Endothelial cell of umbilical vein (primary cell): Measurements from ENCODE around the gene FERMT2. TPM values are rescaled to one million over a fixed set of nuclear protein-coding genes. Genes with fewer than 3 reads are reported as not detected.

Experiments used
- BruUV-seq: library from RNA; stranded (reverse); fragments of 400-500 nt; replicated peaks from 2 replicates; lab custom pipeline; 2021; lab: Mats Ljungman, UMichigan
- CTCF ChIA-PET: fragments of 300-600, 350-600 bp; sonication (Branson Sonifier 250); formaldehyde crosslinking; loops from one replicate; lab custom pipeline; 2021; ENCODE audit warnings: antibody characterized with exemption, inconsistent platforms; lab: Charles Lee
- POLR2A ChIA-PET: fragments of 300-600, 350-600 bp; sonication (Branson Sonifier 250); formaldehyde crosslinking; loops from one replicate; lab custom pipeline; 2021; ENCODE audit warnings: antibody characterized with exemption, inconsistent platforms; lab: Charles Lee
- DNase-seq: peaks from one replicate; pipeline ENCODE4 v3.0.0-alpha.2; 2011; ENCODE audit warnings: low read depth, low spot score
- FAIRE-seq: peaks from 2 replicates; lab custom pipeline; 2011; peaks lifted over from hg19 to GRCh38; lab: Jason Lieb, UNC
- H2AFZ ChIP-seq: 2 replicates; pipeline ENCODE4 v1.6.0; 2012; ENCODE audit warnings: low read depth, low read length, control low read depth, inconsistent platforms
- H3K27ac ChIP-seq: 2 replicates; pipeline ENCODE4 v1.5.1; 2011; ENCODE audit warnings: low read depth, mild to moderate bottlenecking, control low read depth, low read length, moderate library complexity; ENCODE audit not compliant: insufficient read depth
- H3K27me3 ChIP-seq, 2 experiments: 2 replicates each; pipeline versions ENCODE4 v1.6.0 to v1.6.1; 2011; ENCODE audit warnings: low read length in 2 of 2, mixed read lengths in 1 of 2; ENCODE audit not compliant: control insufficient read depth in 2 of 2, insufficient read depth in 2 of 2
- H3K36me3 ChIP-seq, 2 experiments: 2 replicates in 1 of 2; 3 replicates in 1 of 2; pipeline ENCODE4 v1.5.1; 2011; ENCODE audit warnings: low read length in 2 of 2, mild to moderate bottlenecking in 1 of 2, moderate library complexity in 1 of 2; ENCODE audit not compliant: control insufficient read depth in 2 of 2, insufficient read depth in 2 of 2; ENCODE audit errors: extremely low read depth in 1 of 2
- H3K4me1 ChIP-seq: 3 replicates; pipeline ENCODE4 v1.5.1; 2011; ENCODE audit warnings: mild to moderate bottlenecking, low read length; ENCODE audit not compliant: control insufficient read depth, insufficient read depth; ENCODE audit errors: extremely low read depth
- H3K4me2 ChIP-seq: 2 replicates; pipeline ENCODE4 v1.6.1; 2011; ENCODE audit warnings: low read length, control low read depth, mixed read lengths; ENCODE audit not compliant: insufficient read depth
- H3K4me3 ChIP-seq, 3 experiments: fragments of 200-600 bp in 1 of 3; sonication (generic), shearing (Covaris generic) in 1 of 3; replicated peaks in 1 of 3; 2 replicates each; pipeline ENCODE4 v1.5.1; 2011 to 2016; ENCODE audit warnings: control low read depth in 3 of 3, low read length in 3 of 3, mild to moderate bottlenecking in 2 of 3, inconsistent platforms in 1 of 3, low read depth in 1 of 3, moderate library complexity in 1 of 3; ENCODE audit not compliant: insufficient read depth in 1 of 3
- H3K79me2 ChIP-seq: 2 replicates; pipeline ENCODE4 v1.6.0; 2012; ENCODE audit warnings: low read length, inconsistent platforms; ENCODE audit not compliant: control insufficient read depth, insufficient read depth
- H3K9ac ChIP-seq: replicated peaks from 2 replicates; pipeline ENCODE3; 2011; ENCODE audit warnings: low read length, control low read depth; ENCODE audit not compliant: insufficient read depth; ENCODE audit errors: extremely low read depth
- H3K9me1 ChIP-seq: replicated peaks from 3 replicates; pipeline ENCODE4 v1.6.0; 2011; ENCODE audit warnings: mild to moderate bottlenecking, low read length; ENCODE audit not compliant: control insufficient read depth, insufficient read depth; ENCODE audit errors: extremely low read depth
- H3K9me3 ChIP-seq: replicated peaks from 2 replicates; pipeline ENCODE4 v1.5.1; 2012; ENCODE audit warnings: low read length, inconsistent platforms; ENCODE audit not compliant: control insufficient read depth, insufficient read depth
- H4K20me1 ChIP-seq: replicated peaks from 2 replicates; pipeline ENCODE3; 2011; ENCODE audit warnings: mild to moderate bottlenecking, low read length; ENCODE audit not compliant: control insufficient read depth, insufficient read depth; ENCODE audit errors: extremely low read depth
- CTCF ChIP-seq, 2 donors: IDR thresholded peaks; 1 replicate in 1 of 2; 2 replicates in 1 of 2; pipeline ENCODE4 v1.5.1; 2011; ENCODE audit warnings: low read length in 2 of 2, mild to moderate bottlenecking in 2 of 2, moderate library complexity in 2 of 2, control low read depth in 1 of 2, inconsistent platforms in 1 of 2, low read depth in 1 of 2; ENCODE audit not compliant: insufficient read depth in 1 of 2; ENCODE audit errors: extremely low read depth in 1 of 2
- EZH2 ChIP-seq: IDR thresholded peaks from 2 replicates; pipeline ENCODE4 v1.6.1; 2012; ENCODE audit warnings: borderline replicate concordance, low read depth, mild to moderate bottlenecking, moderate library complexity, low read length, inconsistent platforms; ENCODE audit not compliant: severe bottlenecking
- FOS ChIP-seq: IDR thresholded peaks from 2 replicates; pipeline ENCODE4 v1.6.1; 2011; ENCODE audit warnings: mild to moderate bottlenecking, low read length, moderate library complexity, borderline replicate concordance; ENCODE audit not compliant: insufficient read depth
- GATA2 ChIP-seq: IDR thresholded peaks from 2 replicates; pipeline ENCODE4 v1.7.0; 2011; ENCODE audit warnings: low read depth, mild to moderate bottlenecking, moderate library complexity, mixed read lengths, low read length; ENCODE audit not compliant: insufficient read length, insufficient read depth
- JUN ChIP-seq: IDR thresholded peaks from 2 replicates; pipeline ENCODE4 v1.6.1; 2011; ENCODE audit warnings: borderline replicate concordance, low read depth; ENCODE audit not compliant: insufficient read length, insufficient read depth
- MYC ChIP-seq: IDR thresholded peaks from one replicate; pipeline ENCODE4 v1.6.1; 2011; ENCODE audit warnings: mild to moderate bottlenecking, low read depth, low read length
- POLR2A ChIP-seq: IDR thresholded peaks from 2 replicates; pipeline ENCODE4 v1.6.1; 2012; ENCODE audit warnings: low read depth, mild to moderate bottlenecking, control low read depth, low read length
- POLR2AphosphoS5 ChIP-seq: IDR thresholded peaks from 2 replicates; pipeline ENCODE4 v1.6.1; 2012; ENCODE audit warnings: low read depth, mild to moderate bottlenecking, control low read depth, low read length, moderate library complexity; ENCODE audit not compliant: insufficient read depth
- dilution Hi-C: fragments of 300-500 bp; cut with MboI; formaldehyde crosslinking; loops from one replicate; pipeline ENCODE4 v1.15.0; 2019; ENCODE audit warnings: low sequenced_read_pairs; ENCODE audit not compliant: extremely low pct_ligation_motif_present
- intact Hi-C: fragments of 100-400 bp; cut with micrococcal nuclease; formaldehyde crosslinking; loops from one replicate; pipeline ENCODE4 v1.10.0; 2022
- polyA plus RNA-seq, 4 experiments: library from polyadenylated mRNA; depleted of rRNA in 3 of 4; stranded (reverse) in 3 of 4; unstranded in 1 of 4; fragments of >200 nt; gene quantifications; 2 replicates each; pipeline versions ENCODE4 v1.2.1 to v1.2.3, GENCODE V29; 2011 to 2012; ENCODE audit warnings: missing spikeins in 1 of 4
- total RNA-seq: library from RNA; stranded (reverse); gene quantifications from 2 replicates; pipeline ENCODE4 v1.2.3, GENCODE V29; 2021
- TF ChIP-seq, protein P1 (sequence below): IDR thresholded peaks from 2 replicates; pipeline ENCODE4 v1.6.1; 2011; ENCODE audit not compliant: insufficient read depth, insufficient read length

FERMT2 gene
- total and polyA plus RNA-seq, 2 donors (not counting 3 experiments of a cell fraction or from before 2014, with no cell fraction given): 58.7 to 108 TPM

GRCh38 chr14:52937306-52937705 lies 13.5 kb downstream of the FERMT2 start:
- Histone ChIP-seq H3K4me2 (no peak overlapping the region), H3K79me2 (peaks cover 90% of the 10 kb centered on the region), H3K27ac (no peak overlapping the region), H3K4me1 (no peaks in the 10 kb centered on the region), H3K9ac (no peak overlapping the region), H3K36me3 (no peaks in the 10 kb centered on the region), H3K4me3 (no peak overlapping the region), H3K9me1 (peaks cover 2% of the 10 kb centered on the region), H3K9me3 (no peaks in the 10 kb centered on the region), H4K20me1 (peaks cover 16% of the 10 kb centered on the region), H2AFZ (no peak overlapping the region), H3K27me3 (no peaks in the 10 kb centered on the region)
- ChIA-PET POLR2A (interaction anchor here (0.6 kb wide), 1 partner anchor 182 kb away, joined by 3 read pairs; no protein-coding TSS in a partner anchor), CTCF (interaction anchor here (1.2 kb wide), 1 partner anchor 15 kb away, joined by 3 read pairs; no protein-coding TSS in a partner anchor)
- intact Hi-C loops: no loop called here
- dilution Hi-C loops: no loop called here
- DNase-seq (no peak), FAIRE-seq (no peak)
- BruUV-seq: no TSS peak
- TF ChIP-seq JUN (no peak), POLR2A (no peak), EZH2 (no peak), FOS (no peak), MYC (no peak), CTCF (IDR thresholded peaks at IDR 0.05; ENCODE audit: extremely low read depth in 1 of 2, insufficient read depth in 1 of 2, low read depth in 1 of 2, low read length in 2 of 2) (no peak), GATA2 (no peak), POLR2AphosphoS5 (no peak)
- TF ChIP-seq, protein P1, sequence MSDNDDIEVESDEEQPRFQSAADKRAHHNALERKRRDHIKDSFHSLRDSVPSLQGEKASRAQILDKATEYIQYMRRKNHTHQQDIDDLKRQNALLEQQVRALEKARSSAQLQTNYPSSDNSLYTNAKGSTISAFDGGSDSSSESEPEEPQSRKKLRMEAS: no peak
